HG02798 (cell line): ENCODE results near the gene DUSP2.
A peak's percentile ranks its signal among the peaks of the same experiment; 100 is the strongest.
"Not testable (repeated sequence)": the region's sequence is repeated elsewhere in the genome, so short reads cannot be mapped to it uniquely, and the experiment has no call there.

ENCODE experiments used
- ATAC-seq: cut with Tn5 transposase; IDR thresholded peaks from one replicate; pipeline ENCODE4 v1.9.1; 2021; ENCODE audit warnings: mild to moderate bottlenecking; ENCODE audit not compliant: unreplicated experiment, poor library complexity

Gene DUSP2

GRCh38 chr2:96163768-96164429 is 18.7 kb upstream of the DUSP2 start:
- ATAC-seq: peak; percentile 63

DNA sequence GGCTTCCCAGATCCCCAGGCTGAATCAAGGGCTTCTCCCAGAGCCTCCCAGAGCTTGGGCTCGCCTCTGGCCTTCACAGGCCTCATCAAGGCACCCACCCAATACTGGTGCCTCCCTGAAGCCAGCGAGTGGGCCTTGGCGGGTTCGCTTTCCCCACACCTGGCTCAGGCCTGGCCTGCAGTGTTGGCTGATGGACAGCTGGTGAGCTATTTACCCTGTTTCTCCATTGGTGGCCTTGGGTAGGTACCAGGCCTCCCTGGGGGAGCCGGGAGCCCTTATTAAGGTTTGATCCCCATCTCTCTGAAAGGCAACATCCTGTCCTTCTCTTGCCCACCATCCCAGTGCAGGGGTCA is 18.2 kb upstream of the DUSP2 start:
- no peak for ATAC-seq

- ATAC-seq: no peak
Measured at GRCh38 chr2:96161898-96162297, 16.7 kb upstream of the DUSP2 start.

DNA sequence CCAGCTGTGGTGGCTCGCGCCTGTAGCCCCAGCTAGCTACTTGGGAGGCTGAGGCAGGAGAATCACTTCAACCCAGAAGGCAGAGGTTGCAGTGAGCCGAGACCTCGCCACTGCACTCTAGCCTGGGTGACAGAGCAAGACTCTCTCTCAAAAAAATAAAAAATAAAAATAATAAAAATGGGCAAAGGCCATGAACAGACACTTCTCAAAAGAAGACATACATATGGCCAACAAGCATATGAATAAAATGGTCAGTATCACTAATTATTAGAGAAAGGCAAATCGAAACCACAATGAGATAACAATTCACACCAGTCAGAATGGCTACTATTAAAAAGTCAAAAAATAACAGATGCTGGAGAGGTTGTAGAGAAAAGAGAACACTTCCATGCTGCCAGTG is 15.1 kb upstream of the DUSP2 start:
- ATAC-seq: not testable (repeated sequence)

GRCh38 chr2:96159084-96159830 is 14.0 kb upstream of the DUSP2 start:
- ATAC-seq: no peak

GRCh38 chr2:96158554-96158940 is 13.3 kb upstream of the DUSP2 start:
- ATAC-seq: no peak

DNA sequence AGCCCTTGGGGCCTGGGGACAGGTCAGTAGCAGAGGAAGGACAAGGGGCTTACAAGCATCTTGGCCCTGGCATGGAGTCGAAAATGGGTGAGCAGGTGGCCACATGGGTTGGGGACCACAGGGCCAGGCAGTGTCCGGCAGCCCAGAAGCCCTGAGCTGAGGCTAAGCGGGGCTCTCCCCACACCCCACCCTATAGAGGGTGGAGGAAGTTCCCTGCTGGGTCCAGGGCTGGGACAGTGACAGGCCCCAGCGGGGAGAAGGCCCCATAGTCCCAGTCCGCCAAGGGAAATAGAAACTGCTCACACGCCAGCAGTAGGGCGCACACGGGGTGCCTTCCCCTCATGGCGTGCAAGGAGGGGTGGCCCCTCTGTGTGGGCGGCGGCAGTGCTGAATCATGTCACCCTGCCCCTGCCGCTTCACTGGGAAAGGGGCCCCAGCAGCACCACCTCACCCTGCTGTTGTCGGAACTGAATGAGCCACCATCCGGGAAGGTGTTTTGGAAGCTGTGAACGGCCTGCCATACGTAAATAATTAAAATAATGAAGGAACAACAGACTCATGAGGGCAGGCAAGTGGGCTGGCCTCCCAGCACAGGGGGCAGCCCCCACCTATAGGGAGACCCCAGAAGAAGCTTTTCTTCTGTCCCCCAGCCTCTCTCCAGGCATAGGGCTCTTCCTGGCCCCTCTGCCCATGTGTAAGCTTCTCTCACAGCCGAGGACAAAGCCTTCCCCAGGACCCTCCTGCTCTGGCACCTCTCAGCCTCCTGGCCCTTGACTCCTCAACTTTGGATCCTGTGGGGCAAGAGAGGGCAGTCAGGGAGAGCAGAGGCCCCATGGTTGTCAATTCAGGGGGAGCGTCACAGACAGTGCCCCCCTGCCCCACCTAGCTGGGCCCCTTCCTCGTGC is 12.7 kb upstream of the DUSP2 start:
- peak; percentile 68 for ATAC-seq

DNA sequence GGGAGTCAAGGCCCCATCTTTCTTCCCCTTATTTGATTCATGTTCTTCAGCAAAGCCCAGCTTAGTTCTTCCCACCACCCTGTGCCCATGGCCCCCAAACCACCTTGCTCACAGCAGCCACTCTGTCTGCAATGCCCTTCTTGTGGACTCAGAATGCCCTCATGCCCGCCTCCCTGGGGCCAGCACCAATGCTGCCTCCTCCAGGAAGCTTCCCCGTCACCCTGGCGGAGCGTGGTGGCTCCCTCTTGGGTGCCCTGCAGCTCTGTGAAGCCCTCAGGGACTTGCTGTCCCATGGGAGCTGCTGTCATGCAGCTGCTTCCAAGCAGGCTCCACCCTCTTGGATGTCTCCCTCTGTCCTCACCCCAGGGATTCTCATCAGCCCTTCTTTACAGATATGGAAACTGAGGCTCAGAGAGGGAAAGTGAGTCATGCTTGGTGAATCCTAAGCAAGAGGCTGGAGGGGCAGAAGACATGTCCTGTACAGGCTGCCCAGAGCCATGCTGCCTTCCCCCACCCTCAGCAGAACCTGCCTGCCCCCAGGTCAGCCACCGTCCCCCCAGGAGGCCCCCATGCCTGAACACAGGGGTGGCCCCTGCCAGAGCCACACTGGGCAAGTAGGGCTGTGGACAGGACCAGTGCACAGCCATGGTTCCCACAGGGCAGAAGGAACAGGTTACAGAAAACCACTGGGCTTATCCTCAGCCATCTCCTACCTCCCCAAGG is 11.8 kb upstream of the DUSP2 start:
- ATAC-seq: peak; percentile 32

DNA sequence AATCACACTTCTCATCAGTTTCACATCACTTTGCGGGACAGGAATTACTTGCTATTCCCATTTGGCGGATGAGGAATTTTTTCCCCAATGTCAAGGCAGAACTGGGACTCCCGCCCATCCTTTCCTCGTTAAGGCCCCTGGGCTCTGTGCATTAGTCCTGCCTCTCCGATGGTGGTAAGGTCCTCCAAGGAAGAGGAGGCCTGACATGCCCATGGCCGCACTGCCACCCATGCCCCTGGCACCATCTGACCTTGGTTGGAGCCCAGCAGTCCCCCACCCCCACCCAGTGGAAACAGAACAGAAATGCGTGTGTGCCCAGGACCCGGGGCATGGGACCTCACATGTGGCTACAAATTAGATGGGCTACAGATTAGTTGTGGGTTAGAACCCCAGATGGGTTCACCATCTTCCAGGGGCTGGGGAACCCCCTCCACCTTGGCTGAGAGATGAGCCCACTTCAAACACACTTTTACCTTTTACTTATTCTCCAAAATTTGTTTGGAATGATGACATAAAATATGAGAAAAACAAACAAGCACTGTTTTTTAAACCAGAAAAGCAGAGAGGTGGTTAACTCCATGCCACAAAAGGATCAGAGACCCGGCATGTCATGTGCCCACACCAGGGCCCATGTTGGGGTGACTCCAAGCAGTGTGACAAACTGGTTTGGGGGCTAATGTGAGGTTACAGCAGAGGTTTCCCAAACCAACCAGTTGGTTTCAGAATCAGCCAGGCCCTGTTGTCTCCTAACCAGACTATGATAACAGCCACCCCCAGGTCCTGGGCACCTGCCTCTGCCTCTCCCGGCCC is 11.0 kb upstream of the DUSP2 start:
- peak; percentile 21 for ATAC-seq

GRCh38 chr2:96154506-96155380 is 9.5 kb upstream of the DUSP2 start:
- no peak for ATAC-seq

DNA sequence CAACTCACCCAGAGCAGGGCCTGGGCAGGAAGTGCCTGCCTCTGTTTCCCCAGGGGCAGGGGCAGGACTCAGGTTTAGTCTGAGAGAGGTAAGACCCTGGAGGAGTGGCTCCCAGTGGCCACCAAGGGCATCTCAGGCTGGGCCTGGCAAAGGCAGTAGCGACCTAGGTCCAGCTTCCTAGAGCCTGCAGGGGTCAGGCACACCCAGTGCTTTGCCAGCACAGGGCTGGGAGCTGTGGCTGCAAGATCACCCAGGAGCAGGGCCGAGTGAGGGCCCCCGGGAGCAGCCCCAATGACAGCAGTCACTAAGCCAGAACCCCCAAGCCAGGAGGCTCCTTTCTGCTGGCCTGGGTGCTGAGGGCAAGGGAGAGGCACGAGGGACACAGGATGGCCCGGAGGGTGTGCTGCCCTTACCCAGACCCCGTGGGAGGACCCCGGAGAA is 8.8 kb upstream of the DUSP2 start:
- ATAC-seq: no peak

- no peak for ATAC-seq
Measured at GRCh38 chr2:96153291-96153713, 8.1 kb upstream of the DUSP2 start.

- ATAC-seq: no peak
Measured at GRCh38 chr2:96152304-96153161, 7.3 kb upstream of the DUSP2 start.

- ATAC-seq: no peak
Measured at GRCh38 chr2:96151595-96152303, 6.5 kb upstream of the DUSP2 start.

DNA sequence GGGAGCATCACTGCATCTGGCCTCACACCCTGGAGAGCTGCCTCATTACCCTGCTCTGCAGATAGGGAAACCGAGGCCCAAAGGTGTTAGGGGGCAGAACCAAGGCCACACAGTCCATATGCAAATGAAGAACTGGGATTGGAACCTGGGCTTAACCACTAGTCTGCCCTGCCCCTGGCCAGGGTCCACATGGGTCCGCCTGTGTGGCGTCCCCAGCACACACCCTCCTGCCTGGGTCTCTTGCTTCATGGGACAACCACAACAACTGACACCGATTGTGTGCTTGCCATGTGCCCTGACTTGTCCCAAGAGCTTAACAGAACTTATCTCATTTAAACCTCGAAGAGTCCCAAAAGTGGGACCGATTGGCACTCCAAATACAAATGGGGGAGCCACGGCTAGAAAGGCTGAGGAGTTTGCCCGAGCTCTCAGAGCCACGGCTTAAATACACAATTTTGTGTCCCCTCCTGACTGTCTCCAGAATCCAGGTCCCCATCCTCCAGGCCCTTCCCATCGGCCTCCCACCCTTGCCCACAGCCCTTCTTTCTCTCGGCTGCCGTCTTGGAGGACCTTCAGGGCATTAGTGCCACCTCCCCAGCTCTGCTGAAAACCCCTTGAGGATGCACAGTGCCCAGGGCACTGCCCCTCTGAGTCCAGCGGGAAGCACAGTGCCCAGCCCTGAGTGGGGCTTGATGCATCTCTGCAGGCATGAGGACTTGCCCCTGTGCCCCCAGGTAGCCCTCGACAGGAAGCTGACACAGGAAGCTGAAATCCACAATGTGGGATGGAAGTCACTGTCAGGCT is 5.8 kb upstream of the DUSP2 start:
- ATAC-seq: no peak

DNA sequence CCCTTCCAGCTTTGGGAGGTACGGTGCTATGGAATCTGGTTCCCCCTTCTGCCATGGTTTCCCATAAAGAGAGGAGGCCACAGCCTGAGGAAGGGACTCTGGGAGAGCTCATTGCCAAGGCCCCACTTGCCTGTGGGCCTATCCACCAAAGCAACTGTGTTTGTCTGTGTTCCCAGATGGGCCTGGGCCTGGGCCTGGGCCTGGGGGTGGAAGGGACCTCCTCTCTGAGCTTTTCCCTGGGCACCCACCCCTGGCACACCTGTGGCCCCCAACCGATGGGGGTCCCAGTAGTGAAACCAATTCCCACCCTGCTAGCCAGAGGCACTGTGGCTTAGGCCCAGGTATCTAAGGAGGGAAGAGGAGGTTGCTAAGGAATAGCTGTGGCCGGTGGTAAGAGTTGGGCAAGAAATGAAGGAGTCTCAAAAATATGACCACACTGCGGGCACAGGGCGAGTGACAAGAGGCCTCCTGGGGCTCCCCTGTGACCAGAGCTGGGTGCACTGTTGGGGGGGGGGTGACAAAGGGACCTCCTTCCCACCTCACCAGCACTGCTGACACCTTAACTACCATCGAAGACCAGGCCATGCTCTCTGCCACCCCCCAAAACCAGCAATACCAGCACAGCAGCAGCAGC is 4.9 kb upstream of the DUSP2 start:
- ATAC-seq: no peak
